HepG2 (cell line): ENCODE measurements around the gene ZKSCAN8. TPM values are rescaled to one million over a fixed set of nuclear protein-coding genes. Genes with fewer than 3 reads are reported as not detected.
A peak's percentile ranks its signal among the peaks of the same experiment; 100 is the strongest.

Experiments used
- RARA ChIP-seq: IDR thresholded peaks from 2 replicates; pipeline ENCODE4 v1.6.1; 2016; ENCODE audit warnings: missing genetic modification reagents, missing compliant biosample characterization
- SCMH1 ChIP-seq: sonication (generic); formaldehyde crosslinking; IDR thresholded peaks from 2 replicates; pipeline ENCODE4 v1.9.0; 2021; ENCODE audit warnings: missing genetic modification reagents, mild to moderate bottlenecking, borderline replicate concordance
- ZFP37 ChIP-seq: sonication (generic); formaldehyde crosslinking; IDR thresholded peaks from 2 replicates; pipeline ENCODE4 v1.4.0; 2020; ENCODE audit warnings: missing genetic modification reagents, borderline replicate concordance
- ZFP90 ChIP-seq: sonication (generic); formaldehyde crosslinking; IDR thresholded peaks from 2 replicates; pipeline ENCODE4 v1.8.0; 2022; ENCODE audit warnings: missing genetic modification reagents, mild to moderate bottlenecking, inconsistent platforms, borderline replicate concordance
- ZKSCAN1 ChIP-seq: fragments of 150-350 bp; IDR thresholded peaks from 2 replicates; pipeline ENCODE4 v1.6.1; 2014; ENCODE audit warnings: low read length
- ZNF256 ChIP-seq: sonication (generic); formaldehyde crosslinking; conservative IDR thresholded peaks from 2 replicates; pipeline ENCODE4 v1.4.0; 2020; ENCODE audit warnings: missing genetic modification reagents
- ZNF30 ChIP-seq: sonication (generic); formaldehyde crosslinking; IDR thresholded peaks from 2 replicates; pipeline ENCODE4 v1.5.0; 2020; ENCODE audit warnings: mild to moderate bottlenecking, missing genetic modification reagents
- ZNF441 ChIP-seq: sonication (generic); formaldehyde crosslinking; IDR thresholded peaks from 2 replicates; pipeline ENCODE4 v1.7.0; 2021; ENCODE audit warnings: missing genetic modification reagents, borderline replicate concordance
- ZNF569 ChIP-seq: sonication (generic); formaldehyde crosslinking; IDR thresholded peaks from 2 replicates; pipeline ENCODE4 v1.5.0; 2020; ENCODE audit warnings: mild to moderate bottlenecking, missing genetic modification reagents, moderate library complexity, borderline replicate concordance
- ZNF761 ChIP-seq: sonication (generic); formaldehyde crosslinking; conservative IDR thresholded peaks from 2 replicates; pipeline ENCODE4 v1.4.0; 2020; ENCODE audit warnings: mild to moderate bottlenecking, missing genetic modification reagents
- ZNF781 ChIP-seq: sonication (generic); formaldehyde crosslinking; IDR thresholded peaks from 2 replicates; pipeline ENCODE4 v1.5.1; 2020; ENCODE audit warnings: borderline replicate concordance, mild to moderate bottlenecking, missing genetic modification reagents; ENCODE audit errors: not compliant biosample characterization
- polyA plus RNA-seq, 8 experiments: library from polyadenylated mRNA; depleted of rRNA in 3 of 8; stranded (reverse) in 7 of 8; unstranded in 1 of 8; fragments of >200 nt; fragmentation: Illumina TruSeq in 4 of 8; extraction: Trizol in 4 of 8; gene quantifications; 2 replicates each; pipeline versions ENCODE4 v1.2.1 to v1.2.3, GENCODE V29; 2011 to 2016; ENCODE audit warnings: low read depth in 4 of 8, missing spikeins in 1 of 8, mixed read lengths in 1 of 8; ENCODE audit not compliant: insufficient read depth in 1 of 8
- total RNA-seq, 5 experiments: library from RNA; depleted of rRNA; stranded (reverse); fragments of >200 nt; fragmentation: Illumina TruSeq; extraction: Trizol; gene quantifications; 2 replicates each; pipeline ENCODE4 v1.2.3, GENCODE V29; 2016; ENCODE audit warnings: low read depth in 1 of 5
- TF ChIP-seq, protein P1 (sequence below): sonication (generic); formaldehyde crosslinking; IDR thresholded peaks from 2 replicates; pipeline ENCODE4 v1.4.0; 2020; ENCODE audit warnings: missing genetic modification reagents, borderline replicate concordance
- TF ChIP-seq, protein P2 (sequence below): sonication (generic); formaldehyde crosslinking; conservative IDR thresholded peaks from 2 replicates; pipeline ENCODE4 v1.4.0; 2020; ENCODE audit warnings: missing genetic modification reagents
- TF ChIP-seq, protein P3 (sequence below): sonication (generic); formaldehyde crosslinking; IDR thresholded peaks from 2 replicates; pipeline ENCODE4 v1.4.0; 2020; ENCODE audit warnings: mild to moderate bottlenecking, missing genetic modification reagents
- TF ChIP-seq, protein P4 (sequence below): sonication (generic); formaldehyde crosslinking; IDR thresholded peaks from 2 replicates; pipeline ENCODE4 v1.5.0; 2020; ENCODE audit warnings: missing genetic modification reagents
- TF ChIP-seq, protein P5 (sequence below): IDR thresholded peaks from 2 replicates; pipeline ENCODE4 v1.6.1; 2016
- TF ChIP-seq, protein P6 (sequence below): sonication (generic); formaldehyde crosslinking; IDR thresholded peaks from 2 replicates; pipeline ENCODE4 v1.5.0; 2020; ENCODE audit warnings: mild to moderate bottlenecking, missing genetic modification reagents

Gene ZKSCAN8
- total and polyA plus RNA-seq, 2 of the 13 experiments (the other 11 are each of a cell fraction or from before 2014, with no cell fraction given) = 12.4 to 20.9 TPM

DNA sequence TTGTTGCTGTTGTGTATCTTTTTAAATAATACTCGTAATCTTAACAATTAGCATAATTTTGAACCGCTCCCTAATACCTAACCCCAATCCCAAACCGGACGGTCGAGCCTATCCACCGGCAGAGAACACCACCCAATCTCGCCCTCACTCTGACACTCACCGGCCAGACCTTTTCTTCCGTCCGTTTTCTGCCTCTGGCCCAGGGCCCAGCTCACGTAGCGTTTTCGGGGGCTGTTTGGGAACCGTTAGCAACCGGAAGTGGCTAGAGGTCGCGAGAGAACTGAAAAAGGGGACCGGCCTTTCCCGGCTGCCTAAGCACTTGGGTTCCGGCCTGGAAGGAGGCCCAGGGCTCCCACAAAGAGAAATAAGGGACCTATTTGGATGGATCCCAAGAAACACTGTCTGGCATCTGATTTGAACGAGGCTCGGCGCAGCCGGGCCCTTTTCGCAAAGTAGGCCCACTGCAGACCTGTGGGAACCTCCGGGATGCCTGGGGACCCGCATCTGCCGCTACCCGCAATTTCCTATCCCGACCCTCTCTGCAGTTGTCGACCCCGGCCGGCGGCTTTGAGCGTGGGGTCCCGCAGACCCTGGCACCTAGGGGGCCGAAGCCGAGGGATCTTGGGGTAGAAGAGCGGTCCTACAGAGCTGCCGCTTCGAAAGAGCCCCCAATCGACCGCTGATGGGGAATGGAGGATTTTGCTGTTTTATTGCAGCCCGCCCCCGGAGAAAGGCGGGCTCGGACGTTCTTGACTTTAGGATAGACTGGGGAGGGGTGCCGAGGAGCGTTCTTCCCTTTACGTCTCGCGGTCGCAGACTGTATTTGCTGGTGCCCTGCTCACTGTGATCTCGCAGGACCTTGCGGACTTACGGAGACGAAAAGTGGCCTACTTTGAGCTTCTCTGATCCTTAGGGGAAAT lies 4.8 kb upstream of the ZKSCAN8 start (continued):
- TF ChIP-seq, protein P1, sequence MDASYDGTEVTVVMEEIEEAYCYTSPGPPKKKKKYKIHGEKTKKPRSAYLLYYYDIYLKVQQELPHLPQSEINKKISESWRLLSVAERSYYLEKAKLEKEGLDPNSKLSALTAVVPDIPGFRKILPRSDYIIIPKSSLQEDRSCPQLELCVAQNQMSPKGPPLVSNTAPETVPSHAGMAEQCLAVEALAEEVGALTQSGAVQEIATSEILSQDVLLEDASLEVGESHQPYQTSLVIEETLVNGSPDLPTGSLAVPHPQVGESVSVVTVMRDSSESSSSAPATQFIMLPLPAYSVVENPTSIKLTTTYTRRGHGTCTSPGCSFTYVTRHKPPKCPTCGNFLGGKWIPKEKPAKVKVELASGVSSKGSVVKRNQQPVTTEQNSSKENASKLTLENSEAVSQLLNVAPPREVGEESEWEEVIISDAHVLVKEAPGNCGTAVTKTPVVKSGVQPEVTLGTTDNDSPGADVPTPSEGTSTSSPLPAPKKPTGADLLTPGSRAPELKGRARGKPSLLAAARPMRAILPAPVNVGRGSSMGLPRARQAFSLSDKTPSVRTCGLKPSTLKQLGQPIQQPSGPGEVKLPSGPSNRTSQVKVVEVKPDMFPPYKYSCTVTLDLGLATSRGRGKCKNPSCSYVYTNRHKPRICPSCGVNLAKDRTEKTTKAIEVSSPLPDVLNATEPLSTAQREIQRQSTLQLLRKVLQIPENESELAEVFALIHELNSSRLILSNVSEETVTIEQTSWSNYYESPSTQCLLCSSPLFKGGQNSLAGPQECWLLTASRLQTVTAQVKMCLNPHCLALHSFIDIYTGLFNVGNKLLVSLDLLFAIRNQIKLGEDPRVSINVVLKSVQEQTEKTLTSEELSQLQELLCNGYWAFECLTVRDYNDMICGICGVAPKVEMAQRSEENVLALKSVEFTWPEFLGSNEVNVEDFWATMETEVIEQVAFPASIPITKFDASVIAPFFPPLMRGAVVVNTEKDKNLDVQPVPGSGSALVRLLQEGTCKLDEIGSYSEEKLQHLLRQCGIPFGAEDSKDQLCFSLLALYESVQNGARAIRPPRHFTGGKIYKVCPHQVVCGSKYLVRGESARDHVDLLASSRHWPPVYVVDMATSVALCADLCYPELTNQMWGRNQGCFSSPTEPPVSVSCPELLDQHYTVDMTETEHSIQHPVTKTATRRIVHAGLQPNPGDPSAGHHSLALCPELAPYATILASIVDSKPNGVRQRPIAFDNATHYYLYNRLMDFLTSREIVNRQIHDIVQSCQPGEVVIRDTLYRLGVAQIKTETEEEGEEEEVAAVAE (CRISPR knock-in tag) = peak; percentile 61; the same call in 1 of the 2 replicates
- TF ChIP-seq ZNF781 (CRISPR knock-in tag) (peak; percentile 96), ZFP37 (CRISPR knock-in tag) (0 out of 2 replicates have a peak, but pooled peaks have one; percentile 34), SCMH1 (no peak), ZFP90 (peak; percentile 90; the same call in 1 of the 2 replicates), ZNF441 (CRISPR knock-in tag) (peak; percentile 79; the same call in 1 of the 2 replicates), RARA (CRISPR knock-in tag) (peak; percentile 69), ZNF569 (CRISPR knock-in tag) (no peak), ZKSCAN1 (peak; percentile 72; the same call in 1 of the 2 replicates), ZNF256 (peak; percentile 92), ZNF30 (CRISPR knock-in tag) (0 out of 2 replicates have a peak, but pooled peaks have one; percentile 83), ZNF761 (CRISPR knock-in tag) (peak; percentile 67)
- TF ChIP-seq, protein P2, sequence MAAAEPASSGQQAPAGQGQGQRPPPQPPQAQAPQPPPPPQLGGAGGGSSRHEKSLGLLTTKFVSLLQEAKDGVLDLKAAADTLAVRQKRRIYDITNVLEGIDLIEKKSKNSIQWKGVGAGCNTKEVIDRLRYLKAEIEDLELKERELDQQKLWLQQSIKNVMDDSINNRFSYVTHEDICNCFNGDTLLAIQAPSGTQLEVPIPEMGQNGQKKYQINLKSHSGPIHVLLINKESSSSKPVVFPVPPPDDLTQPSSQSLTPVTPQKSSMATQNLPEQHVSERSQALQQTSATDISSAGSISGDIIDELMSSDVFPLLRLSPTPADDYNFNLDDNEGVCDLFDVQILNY (CRISPR knock-in tag) = no peak; the same call in 1 of the 2 replicates
- TF ChIP-seq, protein P3, sequence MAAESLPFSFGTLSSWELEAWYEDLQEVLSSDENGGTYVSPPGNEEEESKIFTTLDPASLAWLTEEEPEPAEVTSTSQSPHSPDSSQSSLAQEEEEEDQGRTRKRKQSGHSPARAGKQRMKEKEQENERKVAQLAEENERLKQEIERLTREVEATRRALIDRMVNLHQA (CRISPR knock-in tag) = no peak
- TF ChIP-seq, protein P4, sequence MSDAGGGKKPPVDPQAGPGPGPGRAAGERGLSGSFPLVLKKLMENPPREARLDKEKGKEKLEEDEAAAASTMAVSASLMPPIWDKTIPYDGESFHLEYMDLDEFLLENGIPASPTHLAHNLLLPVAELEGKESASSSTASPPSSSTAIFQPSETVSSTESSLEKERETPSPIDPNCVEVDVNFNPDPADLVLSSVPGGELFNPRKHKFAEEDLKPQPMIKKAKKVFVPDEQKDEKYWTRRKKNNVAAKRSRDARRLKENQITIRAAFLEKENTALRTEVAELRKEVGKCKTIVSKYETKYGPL (CRISPR knock-in tag) = no peak; the same call in 1 of the 2 replicates
- TF ChIP-seq, protein P5, sequence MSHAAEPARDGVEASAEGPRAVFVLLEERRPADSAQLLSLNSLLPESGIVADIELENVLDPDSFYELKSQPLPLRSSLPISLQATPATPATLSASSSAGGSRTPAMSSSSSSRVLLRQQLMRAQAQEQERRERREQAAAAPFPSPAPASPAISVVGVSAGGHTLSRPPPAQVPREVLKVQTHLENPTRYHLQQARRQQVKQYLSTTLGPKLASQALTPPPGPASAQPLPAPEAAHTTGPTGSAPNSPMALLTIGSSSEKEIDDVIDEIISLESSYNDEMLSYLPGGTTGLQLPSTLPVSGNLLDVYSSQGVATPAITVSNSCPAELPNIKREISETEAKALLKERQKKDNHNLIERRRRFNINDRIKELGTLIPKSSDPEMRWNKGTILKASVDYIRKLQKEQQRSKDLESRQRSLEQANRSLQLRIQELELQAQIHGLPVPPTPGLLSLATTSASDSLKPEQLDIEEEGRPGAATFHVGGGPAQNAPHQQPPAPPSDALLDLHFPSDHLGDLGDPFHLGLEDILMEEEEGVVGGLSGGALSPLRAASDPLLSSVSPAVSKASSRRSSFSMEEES (CRISPR knock-in tag) = peak; percentile 65; the same call in 1 of the 2 replicates
- TF ChIP-seq, protein P6, sequence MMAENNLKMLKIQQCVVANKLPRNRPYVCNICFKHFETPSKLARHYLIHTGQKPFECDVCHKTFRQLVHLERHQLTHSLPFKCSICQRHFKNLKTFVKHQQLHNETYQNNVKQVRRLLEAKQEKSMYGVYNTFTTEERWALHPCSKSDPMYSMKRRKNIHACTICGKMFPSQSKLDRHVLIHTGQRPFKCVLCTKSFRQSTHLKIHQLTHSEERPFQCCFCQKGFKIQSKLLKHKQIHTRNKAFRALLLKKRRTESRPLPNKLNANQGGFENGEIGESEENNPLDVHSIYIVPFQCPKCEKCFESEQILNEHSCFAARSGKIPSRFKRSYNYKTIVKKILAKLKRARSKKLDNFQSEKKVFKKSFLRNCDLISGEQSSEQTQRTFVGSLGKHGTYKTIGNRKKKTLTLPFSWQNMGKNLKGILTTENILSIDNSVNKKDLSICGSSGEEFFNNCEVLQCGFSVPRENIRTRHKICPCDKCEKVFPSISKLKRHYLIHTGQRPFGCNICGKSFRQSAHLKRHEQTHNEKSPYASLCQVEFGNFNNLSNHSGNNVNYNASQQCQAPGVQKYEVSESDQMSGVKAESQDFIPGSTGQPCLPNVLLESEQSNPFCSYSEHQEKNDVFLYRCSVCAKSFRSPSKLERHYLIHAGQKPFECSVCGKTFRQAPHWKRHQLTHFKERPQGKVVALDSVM (CRISPR knock-in tag) = no peak
